Measurements from ENCODE around the gene DPT.

Gene DPT

DNA sequence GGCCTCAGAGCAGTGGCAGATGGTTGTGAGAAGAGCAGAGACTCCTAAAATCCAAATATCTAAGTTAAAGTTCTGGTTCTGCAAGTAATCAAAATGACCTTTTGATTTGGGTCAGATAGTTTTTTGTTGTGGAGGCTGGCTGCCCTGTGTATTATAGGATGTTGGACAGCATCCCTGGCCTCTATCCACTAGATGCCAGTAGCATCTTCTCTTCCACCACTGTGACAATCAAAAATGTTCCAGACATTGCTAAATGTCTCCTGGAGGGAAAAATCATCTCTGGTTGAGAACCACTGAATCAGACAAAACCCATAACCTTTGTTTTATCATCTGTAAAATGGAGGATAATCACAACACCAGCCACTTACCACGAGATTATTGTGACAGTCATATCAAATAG, 5.9 kb upstream of the DPT start:
- Histone ChIP-seq H3K27me3 (replicated peaks; ENCODE audit: insufficient read depth, low read length) (no peaks in the 10 kb centered on the region), H3K4me2 (ENCODE audit: low read depth, low read length) (no peak overlapping the region), H3K27ac (ENCODE audit: low read length) (no peak overlapping the region), H3F3A (ENCODE audit: insufficient read depth, low read length) (no peaks in the 10 kb centered on the region), H3K4me3 (ENCODE audit: low read length) (no peak overlapping the region), H3K79me2 (ENCODE audit: low read length) (no peaks in the 10 kb centered on the region), H3K36me3 (replicated peaks; ENCODE audit: insufficient read depth, low read length) (no peaks in the 10 kb centered on the region), H4K20me1 (ENCODE audit: insufficient read depth, low read length) (no peaks in the 10 kb centered on the region), H3K9me3 (replicated peaks; ENCODE audit: insufficient read depth, low read length) (no peaks in the 10 kb centered on the region), H3K9ac (ENCODE audit: low read length) (no peak overlapping the region), H2AFZ (ENCODE audit: low read length) (no peak overlapping the region), H3K4me1 (ENCODE audit: low read length) (no peaks in the 10 kb centered on the region), H3K9me2 (replicated peaks; ENCODE audit: insufficient read depth, low read length) (no peaks in the 10 kb centered on the region)
- TF ChIP-seq EZH2phosphoT487 (IDR thresholded peaks at IDR 0.05; ENCODE audit: low read length) (no peak), EZH2 (optimal IDR thresholded peaks at IDR 0.05; ENCODE audit: low read depth, low read length) (no peak)
- TF ChIP-seq, protein P1, sequence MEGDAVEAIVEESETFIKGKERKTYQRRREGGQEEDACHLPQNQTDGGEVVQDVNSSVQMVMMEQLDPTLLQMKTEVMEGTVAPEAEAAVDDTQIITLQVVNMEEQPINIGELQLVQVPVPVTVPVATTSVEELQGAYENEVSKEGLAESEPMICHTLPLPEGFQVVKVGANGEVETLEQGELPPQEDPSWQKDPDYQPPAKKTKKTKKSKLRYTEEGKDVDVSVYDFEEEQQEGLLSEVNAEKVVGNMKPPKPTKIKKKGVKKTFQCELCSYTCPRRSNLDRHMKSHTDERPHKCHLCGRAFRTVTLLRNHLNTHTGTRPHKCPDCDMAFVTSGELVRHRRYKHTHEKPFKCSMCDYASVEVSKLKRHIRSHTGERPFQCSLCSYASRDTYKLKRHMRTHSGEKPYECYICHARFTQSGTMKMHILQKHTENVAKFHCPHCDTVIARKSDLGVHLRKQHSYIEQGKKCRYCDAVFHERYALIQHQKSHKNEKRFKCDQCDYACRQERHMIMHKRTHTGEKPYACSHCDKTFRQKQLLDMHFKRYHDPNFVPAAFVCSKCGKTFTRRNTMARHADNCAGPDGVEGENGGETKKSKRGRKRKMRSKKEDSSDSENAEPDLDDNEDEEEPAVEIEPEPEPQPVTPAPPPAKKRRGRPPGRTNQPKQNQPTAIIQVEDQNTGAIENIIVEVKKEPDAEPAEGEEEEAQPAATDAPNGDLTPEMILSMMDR (IDR thresholded peaks at IDR 0.05; ENCODE audit: low read length): no peak
- DNase-seq: no peak

DNA sequence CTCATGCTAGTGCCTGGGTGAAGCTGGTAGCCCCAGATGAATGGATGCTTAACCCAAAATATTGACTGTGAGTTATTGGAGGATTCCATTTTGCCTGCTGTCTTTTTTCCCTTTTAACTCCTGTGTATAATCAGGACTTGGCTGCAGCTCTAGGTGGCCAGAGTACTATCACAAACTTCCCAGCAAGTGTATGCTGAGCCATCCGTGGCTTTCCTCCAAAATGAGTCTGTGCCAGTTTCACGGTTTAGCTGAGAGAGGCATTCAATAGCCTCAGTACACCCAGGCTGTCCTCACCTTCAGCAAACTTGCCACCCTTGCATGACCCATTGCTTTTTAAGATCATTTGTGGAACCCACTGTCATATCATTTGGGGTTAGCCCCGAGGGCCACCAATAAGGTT, 5.3 kb upstream of the DPT start:
- H3K36me3 ChIP-seq (replicated peaks; ENCODE audit: insufficient read depth, low read length): no peaks in the 10 kb centered on the region
- DNase-seq: no peak
- no peak overlapping the region for H3K4me2 ChIP-seq (ENCODE audit: low read depth, low read length)
- no peak overlapping the region for H3K9ac ChIP-seq (ENCODE audit: low read length)
- H3K27ac ChIP-seq (ENCODE audit: low read length): no peak overlapping the region
- no peaks in the 10 kb centered on the region for H4K20me1 ChIP-seq (ENCODE audit: insufficient read depth, low read length)
- H3K27me3 ChIP-seq (replicated peaks; ENCODE audit: insufficient read depth, low read length): 0 out of 2 replicates have a peak, but pooled peaks cover 3% of the 10 kb centered on the region
- H2AFZ ChIP-seq (ENCODE audit: low read length): no peak overlapping the region
- H3K4me3 ChIP-seq (ENCODE audit: low read length): no peak overlapping the region
- H3K9me2 ChIP-seq (replicated peaks; ENCODE audit: insufficient read depth, low read length): no peaks in the 10 kb centered on the region
- no peaks in the 10 kb centered on the region for H3K9me3 ChIP-seq (replicated peaks; ENCODE audit: insufficient read depth, low read length)
- H3K4me1 ChIP-seq (ENCODE audit: low read length): no peaks in the 10 kb centered on the region
- H3K79me2 ChIP-seq (ENCODE audit: low read length): no peaks in the 10 kb centered on the region
- no peaks in the 10 kb centered on the region for H3F3A ChIP-seq (ENCODE audit: insufficient read depth, low read length)
- TF ChIP-seq, protein P1 (IDR thresholded peaks at IDR 0.05; ENCODE audit: low read length): no peak
- TF ChIP-seq EZH2 (optimal IDR thresholded peaks at IDR 0.05; ENCODE audit: low read depth, low read length) (no peak), EZH2phosphoT487 (IDR thresholded peaks at IDR 0.05; ENCODE audit: low read length) (no peak)

DNA sequence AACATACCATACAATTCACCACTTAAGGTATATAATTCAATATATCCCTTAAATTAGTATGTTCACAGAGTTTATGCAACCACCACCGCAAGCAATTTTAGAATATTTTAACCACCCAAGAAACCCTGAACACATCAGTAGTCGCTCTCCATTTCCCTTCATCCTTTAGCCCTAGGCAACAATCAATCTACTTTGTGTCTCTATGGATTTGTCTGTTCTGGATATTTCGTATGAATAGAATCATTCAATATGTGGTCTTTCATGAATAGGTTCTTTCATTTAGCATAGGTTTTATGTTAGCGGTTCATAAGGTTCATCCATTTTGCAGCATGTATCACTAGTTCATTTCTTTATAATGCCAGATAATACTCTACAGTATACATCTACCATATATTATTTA, 4.2 kb upstream of the DPT start:
- Histone ChIP-seq H3K4me1 (ENCODE audit: low read length) (no peaks in the 10 kb centered on the region), H3K9me2 (replicated peaks; ENCODE audit: insufficient read depth, low read length) (no peaks in the 10 kb centered on the region), H3K27me3 (replicated peaks; ENCODE audit: insufficient read depth, low read length) (peaks cover 13% of the 10 kb centered on the region; the same call in 1 of the 2 replicates), H4K20me1 (ENCODE audit: insufficient read depth, low read length) (no peaks in the 10 kb centered on the region), H2AFZ (ENCODE audit: low read length) (no peak overlapping the region), H3F3A (ENCODE audit: insufficient read depth, low read length) (no peaks in the 10 kb centered on the region), H3K9ac (ENCODE audit: low read length) (no peak overlapping the region), H3K79me2 (ENCODE audit: low read length) (no peaks in the 10 kb centered on the region), H3K4me3 (ENCODE audit: low read length) (no peak overlapping the region), H3K36me3 (replicated peaks; ENCODE audit: insufficient read depth, low read length) (no peaks in the 10 kb centered on the region), H3K4me2 (ENCODE audit: low read depth, low read length) (no peak overlapping the region), H3K9me3 (replicated peaks; ENCODE audit: insufficient read depth, low read length) (no peaks in the 10 kb centered on the region), H3K27ac (ENCODE audit: low read length) (no peak overlapping the region)
- no peak for DNase-seq
- TF ChIP-seq, protein P1 (IDR thresholded peaks at IDR 0.05; ENCODE audit: low read length): no peak
- TF ChIP-seq EZH2 (optimal IDR thresholded peaks at IDR 0.05; ENCODE audit: low read depth, low read length): no peak

All from MM.1S (cell line).